Activated CD8-positive, alpha-beta memory T cell treated with anti-CD3 and anti-CD28 coated beads for 36 hours (primary cell): Measurements from ENCODE around the gene IRF1. TPM values are rescaled to one million over a fixed set of nuclear protein-coding genes. Genes with fewer than 3 reads are reported as not detected.

Experiments
- CTCF ChIA-PET: fragments of 350-600 bp; sonication (Branson Sonifier 250); formaldehyde crosslinking; loops from one replicate; lab custom pipeline; 2021; ENCODE audit warnings: antibody characterized with exemption; lab: Charles Lee
- POLR2A ChIA-PET: fragments of 350-600 bp; sonication (Branson Sonifier 250); formaldehyde crosslinking; loops from one replicate; lab custom pipeline; 2021; ENCODE audit warnings: antibody characterized with exemption; lab: Charles Lee
- total RNA-seq, 2 experiments: library from RNA; stranded (reverse); gene quantifications; one replicate each; pipeline ENCODE4 v1.2.3, GENCODE V29; 2021

Gene IRF1
- total RNA-seq, 2 experiments from 2014 or later, result 86.7 to 87.5 TPM

GRCh38 chr5:132492386-132493125, 2.0 kb upstream of the IRF1 start:
- POLR2A ChIA-PET, result interaction anchor here (0.6 to 7.3 kb wide), 5 partner anchors 14 to 97 kb away, joined by 3 to 111 read pairs (median 4); no protein-coding TSS in a partner anchor
- CTCF ChIA-PET, result interaction anchor here (0.9 to 6.5 kb wide), 9 partner anchors 8 to 106 kb away, joined by 3 to 64 read pairs (median 3); no protein-coding TSS in a partner anchor

GRCh38 chr5:132491368-132492364, 1.1 kb upstream of the IRF1 start:
- ChIA-PET CTCF (interaction anchor here (1.0 to 6.5 kb wide), 16 partner anchors 9 to 123 kb away, joined by 3 to 64 read pairs (median 6); no protein-coding TSS in a partner anchor), POLR2A (interaction anchor here (1.3 to 7.3 kb wide), 14 partner anchors 9 to 102 kb away, joined by 4 to 111 read pairs (median 14); no protein-coding TSS in a partner anchor)

GRCh38 chr5:132489871-132490483, 596 bp downstream of the IRF1 start:
- ChIA-PET POLR2A (interaction anchor here (0.9 to 7.3 kb wide), 20 partner anchors 11 to 196 kb away, joined by 3 to 111 read pairs (median 6); partner anchors contain the start of genes RAD50 and SLC22A4), CTCF (interaction anchor here (1.0 to 6.5 kb wide), 18 partner anchors 10 to 218 kb away, joined by 3 to 64 read pairs (median 6); no protein-coding TSS in a partner anchor)

- ChIA-PET CTCF (interaction anchor here (0.8 to 6.5 kb wide), 18 partner anchors 10 to 217 kb away, joined by 3 to 64 read pairs (median 6); no protein-coding TSS in a partner anchor), POLR2A (interaction anchor here (0.5 to 7.3 kb wide), 14 partner anchors 10 to 288 kb away, joined by 3 to 111 read pairs (median 10); partner anchors contain the start of genes RAD50 and SEPTIN8)
These were observed 1.4 kb downstream of the IRF1 start for GRCh38 chr5:132489051-132489770.

GRCh38 chr5:132488590-132488989, 2.0 kb downstream of the IRF1 start:
- ChIA-PET CTCF (interaction anchor here (0.5 to 6.5 kb wide), 14 partner anchors 9 to 567 kb away, joined by 3 to 64 read pairs (median 6); no protein-coding TSS in a partner anchor), POLR2A (interaction anchor here (0.5 to 7.3 kb wide), 9 partner anchors 7 to 288 kb away, joined by 4 to 111 read pairs (median 17); partner anchors contain the start of gene SEPTIN8)

GRCh38 chr5:132487841-132488555, 2.6 kb downstream of the IRF1 start:
- CTCF ChIA-PET, result interaction anchor here (0.5 to 6.5 kb wide), 13 partner anchors 8 to 567 kb away, joined by 3 to 64 read pairs (median 7); no protein-coding TSS in a partner anchor

GRCh38 chr5:132487095-132487428, 3.5 kb downstream of the IRF1 start:
- CTCF ChIA-PET, result interaction anchor here (1.1 to 6.5 kb wide), 9 partner anchors 9 to 100 kb away, joined by 4 to 64 read pairs (median 10); no protein-coding TSS in a partner anchor
- POLR2A ChIA-PET, result interaction anchor here (0.7 to 7.3 kb wide), 6 partner anchors 9 to 67 kb away, joined by 3 to 111 read pairs (median 42); no protein-coding TSS in a partner anchor

More at GRCh38 chr5:132487841-132488555, 2.6 kb downstream of the IRF1 start:
- POLR2A ChIA-PET, result interaction anchor here (1.1 to 7.3 kb wide), 8 partner anchors 8 to 194 kb away, joined by 4 to 111 read pairs (median 42); no protein-coding TSS in a partner anchor

GRCh38 chr5:132486318-132487094, 4.1 kb downstream of the IRF1 start:
- CTCF ChIA-PET, result interaction anchor here (1.5 to 6.5 kb wide), 6 partner anchors 13 to 100 kb away, joined by 4 to 64 read pairs (median 12); no protein-coding TSS in a partner anchor

GRCh38 chr5:132485641-132486317, 4.8 kb downstream of the IRF1 start:
- CTCF ChIA-PET, result interaction anchor here (1.2 to 6.5 kb wide), 6 partner anchors 12 to 65 kb away, joined by 3 to 64 read pairs (median 12); no protein-coding TSS in a partner anchor
- POLR2A ChIA-PET, result interaction anchor here (1.5 to 6.3 kb wide), 2 partner anchors 20 to 59 kb away, joined by 6 to 73 read pairs; no protein-coding TSS in a partner anchor

More at GRCh38 chr5:132486318-132487094, 4.1 kb downstream of the IRF1 start:
- POLR2A ChIA-PET, result interaction anchor here (0.7 to 7.3 kb wide), 6 partner anchors 9 to 66 kb away, joined by 3 to 111 read pairs (median 42); no protein-coding TSS in a partner anchor

GRCh38 chr5:132484876-132485640, 5.5 kb downstream of the IRF1 start:
- CTCF ChIA-PET, result interaction anchor here (1.0 to 1.6 kb wide), 5 partner anchors 15 to 64 kb away, joined by 3 to 4 read pairs (median 3); no protein-coding TSS in a partner anchor
- POLR2A ChIA-PET, result interaction anchor here (0.7 to 1.7 kb wide), 3 partner anchors 11 to 59 kb away, joined by 3 to 7 read pairs (median 6); no protein-coding TSS in a partner anchor

- CTCF ChIA-PET, result interaction anchor here (0.9 to 1.8 kb wide), 7 partner anchors 16 to 67 kb away, joined by 3 to 5 read pairs (median 3); no protein-coding TSS in a partner anchor
- POLR2A ChIA-PET, result interaction anchor here (0.6 to 1.7 kb wide), 5 partner anchors 11 to 69 kb away, joined by 3 to 7 read pairs (median 3); no protein-coding TSS in a partner anchor
These were observed 6.2 kb downstream of the IRF1 start for GRCh38 chr5:132484391-132484725.

GRCh38 chr5:132483661-132484390, 6.7 kb downstream of the IRF1 start:
- CTCF ChIA-PET, result interaction anchor here (0.8 to 1.8 kb wide), 8 partner anchors 17 to 73 kb away, joined by 3 to 5 read pairs (median 4); no protein-coding TSS in a partner anchor
- POLR2A ChIA-PET, result interaction anchor here (0.6 to 1.7 kb wide), 3 partner anchors 12 to 69 kb away, joined by 3 to 7 read pairs (median 3); no protein-coding TSS in a partner anchor

- CTCF ChIA-PET, result interaction anchor here (0.8 to 1.8 kb wide), 3 partner anchors 64 to 72 kb away, joined by 3 to 5 read pairs (median 5); no protein-coding TSS in a partner anchor
- POLR2A ChIA-PET, result interaction anchor here (1.4 kb wide), 1 partner anchor 24 kb away, joined by 3 read pairs; no protein-coding TSS in a partner anchor
These were observed 7.5 kb downstream of the IRF1 start for GRCh38 chr5:132483101-132483500.
